Measurements from ENCODE around the gene CLIP1.

CLIP1 gene

GRCh38 chr12:122395319-122395718 is 27.1 kb downstream of the CLIP1 start:
- Histone ChIP-seq H3K79me2 (ENCODE audit: control insufficient read depth, low read length) (no peaks in the 10 kb centered on the region), H3F3A (ENCODE audit: control insufficient read depth, insufficient read depth) (0 out of 2 replicates have a peak, but pooled peaks cover 3% of the 10 kb centered on the region), H3K9me3 (ENCODE audit: control insufficient read depth, insufficient read depth, low read length) (no peaks in the 10 kb centered on the region), H3K4me3 (ENCODE audit: low read length) (no peak overlapping the region), H3K36me3 (ENCODE audit: control insufficient read depth, low read length) (no peaks in the 10 kb centered on the region), H4K20me1 (ENCODE audit: control insufficient read depth, insufficient read depth, low read depth, low read length) (no peaks in the 10 kb centered on the region), H3K4me1 (ENCODE audit: control insufficient read depth, low read length) (peaks cover 12% of the 10 kb centered on the region), H3K4me2 (ENCODE audit: low read length) (no peak overlapping the region), H3K27ac (ENCODE audit: low read depth, low read length) (no peak overlapping the region), H3K9me2 (replicated peaks; ENCODE audit: control insufficient read depth, low read length) (no peaks in the 10 kb centered on the region), H3K27me3 (ENCODE audit: control insufficient read depth, low read length) (no peaks in the 10 kb centered on the region)
- no peak for TF ChIP-seq CTCF (IDR thresholded peaks at IDR 0.05; ENCODE audit: low read depth, low read length, poor library complexity, severe bottlenecking)
- TF ChIP-seq EZH2phosphoT487 (IDR thresholded peaks at IDR 0.05; ENCODE audit: borderline replicate concordance, low read length): no peak

GRCh38 chr12:122394626-122395194 is 27.8 kb downstream of the CLIP1 start:
- no peaks in the 10 kb centered on the region for H4K20me1 ChIP-seq (ENCODE audit: control insufficient read depth, insufficient read depth, low read depth, low read length)
- no peaks in the 10 kb centered on the region for H3K9me2 ChIP-seq (replicated peaks; ENCODE audit: control insufficient read depth, low read length)
- H3K4me1 ChIP-seq (ENCODE audit: control insufficient read depth, low read length): peaks cover 6% of the 10 kb centered on the region
- H3K27me3 ChIP-seq (ENCODE audit: control insufficient read depth, low read length): no peaks in the 10 kb centered on the region
- H3K9me3 ChIP-seq (ENCODE audit: control insufficient read depth, insufficient read depth, low read length): no peaks in the 10 kb centered on the region
- no peak overlapping the region for H3K4me2 ChIP-seq (ENCODE audit: low read length)
- H3K27ac ChIP-seq (ENCODE audit: low read depth, low read length): no peak overlapping the region
- no peaks in the 10 kb centered on the region for H3K36me3 ChIP-seq (ENCODE audit: control insufficient read depth, low read length)
- TF ChIP-seq EZH2phosphoT487 (IDR thresholded peaks at IDR 0.05; ENCODE audit: borderline replicate concordance, low read length): no peak
- no peak for TF ChIP-seq CTCF (IDR thresholded peaks at IDR 0.05; ENCODE audit: low read depth, low read length, poor library complexity, severe bottlenecking)
- no peak overlapping the region for H3K4me3 ChIP-seq (ENCODE audit: low read length)
- 0 out of 2 replicates have a peak, but pooled peaks cover 3% of the 10 kb centered on the region for H3F3A ChIP-seq (ENCODE audit: control insufficient read depth, insufficient read depth)
- H3K79me2 ChIP-seq (ENCODE audit: control insufficient read depth, low read length): no peaks in the 10 kb centered on the region

GRCh38 chr12:122393817-122394216 is 28.7 kb downstream of the CLIP1 start:
- no peak overlapping the region for H3K4me2 ChIP-seq (ENCODE audit: low read length)
- H3F3A ChIP-seq (ENCODE audit: control insufficient read depth, insufficient read depth): 0 out of 2 replicates have a peak, but pooled peaks cover 2% of the 10 kb centered on the region
- no peaks in the 10 kb centered on the region for H3K36me3 ChIP-seq (ENCODE audit: control insufficient read depth, low read length)
- no peaks in the 10 kb centered on the region for H3K4me1 ChIP-seq (ENCODE audit: control insufficient read depth, low read length)
- H3K79me2 ChIP-seq (ENCODE audit: control insufficient read depth, low read length): no peaks in the 10 kb centered on the region
- no peak overlapping the region for H3K4me3 ChIP-seq (ENCODE audit: low read length)
- no peaks in the 10 kb centered on the region for H4K20me1 ChIP-seq (ENCODE audit: control insufficient read depth, insufficient read depth, low read depth, low read length)
- H3K27ac ChIP-seq (ENCODE audit: low read depth, low read length): no peak overlapping the region
- no peaks in the 10 kb centered on the region for H3K9me2 ChIP-seq (replicated peaks; ENCODE audit: control insufficient read depth, low read length)
- H3K9me3 ChIP-seq (ENCODE audit: control insufficient read depth, insufficient read depth, low read length): no peaks in the 10 kb centered on the region
- TF ChIP-seq EZH2phosphoT487 (IDR thresholded peaks at IDR 0.05; ENCODE audit: borderline replicate concordance, low read length) (no peak), CTCF (IDR thresholded peaks at IDR 0.05; ENCODE audit: low read depth, low read length, poor library complexity, severe bottlenecking) (no peak)
- H3K27me3 ChIP-seq (ENCODE audit: control insufficient read depth, low read length): no peaks in the 10 kb centered on the region
